ENCODE measurements around the gene BAZ1B. TPM values are rescaled to one million over a fixed set of nuclear protein-coding genes. Genes with fewer than 3 reads are reported as not detected.

The BAZ1B gene
- polyA plus RNA-seq, 1 donor from 2014 or later, result 35.0 TPM

DNA sequence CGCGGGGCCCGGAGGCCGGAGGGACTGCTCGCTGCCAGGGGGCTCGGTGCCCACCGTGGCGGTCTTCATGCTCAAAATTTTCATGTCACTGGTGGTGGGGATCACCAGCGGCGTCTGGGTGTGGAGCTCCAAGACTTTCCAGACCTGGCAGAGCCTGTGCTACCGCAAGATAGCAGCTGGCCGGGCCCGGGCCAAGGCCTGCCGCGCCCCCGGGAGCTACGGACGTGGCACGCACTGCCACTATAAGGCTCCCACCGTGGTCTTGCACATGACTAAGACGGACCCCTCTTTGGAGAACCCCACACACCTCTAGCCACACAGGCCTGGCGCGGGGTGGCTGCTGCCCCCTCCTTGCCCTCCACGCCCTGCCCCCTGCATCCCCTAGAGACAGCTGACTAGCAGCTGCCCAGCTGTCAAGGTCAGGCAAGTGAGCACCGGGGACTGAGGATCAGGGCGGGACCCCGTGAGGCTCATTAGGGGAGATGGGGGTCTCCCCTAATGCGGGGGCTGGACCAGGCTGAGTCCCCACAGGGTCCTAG is 86.6 kb downstream of the BAZ1B start:
- Histone ChIP-seq H3K9me2 (ENCODE audit: insufficient read depth, low read length) (no peaks in the 10 kb centered on the region), H4K20me1 (ENCODE audit: insufficient read depth) (no peaks in the 10 kb centered on the region), H3K4me2 (ENCODE audit: low read length) (no peak overlapping the region), H3K27me3 (ENCODE audit: insufficient read depth, low read depth, low read length) (no peaks in the 10 kb centered on the region), H3K9me3 (ENCODE audit: low read length) (no peaks in the 10 kb centered on the region), H3K79me2 (replicated peaks; ENCODE audit: insufficient read depth, low read length) (no peaks in the 10 kb centered on the region), H3K4me3 (ENCODE audit: low read length) (no peak overlapping the region), H3K27ac (ENCODE audit: low read length) (no peak overlapping the region), H3K9ac (ENCODE audit: low read length) (no peak overlapping the region), H2AFZ (ENCODE audit: low read depth, low read length) (no peak overlapping the region), H3F3A (ENCODE audit: insufficient read depth, low read length, poor library complexity, severe bottlenecking) (no peaks in the 10 kb centered on the region), H3K36me3 (ENCODE audit: insufficient read depth, low read length) (no peaks in the 10 kb centered on the region)
- TF ChIP-seq EP300 (conservative IDR thresholded peaks at IDR 0.05; ENCODE audit: poor library complexity, severe bottlenecking) (no peak), SMC3 (conservative IDR thresholded peaks at IDR 0.05; ENCODE audit: poor library complexity) (no peak), CTCF (IDR thresholded peaks at IDR 0.05; ENCODE audit: poor library complexity, severe bottlenecking) (no peak), POLR2AphosphoS5 (IDR thresholded peaks at IDR 0.05) (no peak), TAF1 (IDR thresholded peaks at IDR 0.05; ENCODE audit: low read depth) (no peak), RAD21 (conservative IDR thresholded peaks at IDR 0.05) (no peak), MXI1 (conservative IDR thresholded peaks at IDR 0.05; ENCODE audit: poor library complexity, severe bottlenecking) (no peak), EZH2 (IDR thresholded peaks at IDR 0.05; ENCODE audit: borderline replicate concordance, insufficient read depth, low read length, poor library complexity, severe bottlenecking) (no peak)
- TF ChIP-seq, protein P1, sequence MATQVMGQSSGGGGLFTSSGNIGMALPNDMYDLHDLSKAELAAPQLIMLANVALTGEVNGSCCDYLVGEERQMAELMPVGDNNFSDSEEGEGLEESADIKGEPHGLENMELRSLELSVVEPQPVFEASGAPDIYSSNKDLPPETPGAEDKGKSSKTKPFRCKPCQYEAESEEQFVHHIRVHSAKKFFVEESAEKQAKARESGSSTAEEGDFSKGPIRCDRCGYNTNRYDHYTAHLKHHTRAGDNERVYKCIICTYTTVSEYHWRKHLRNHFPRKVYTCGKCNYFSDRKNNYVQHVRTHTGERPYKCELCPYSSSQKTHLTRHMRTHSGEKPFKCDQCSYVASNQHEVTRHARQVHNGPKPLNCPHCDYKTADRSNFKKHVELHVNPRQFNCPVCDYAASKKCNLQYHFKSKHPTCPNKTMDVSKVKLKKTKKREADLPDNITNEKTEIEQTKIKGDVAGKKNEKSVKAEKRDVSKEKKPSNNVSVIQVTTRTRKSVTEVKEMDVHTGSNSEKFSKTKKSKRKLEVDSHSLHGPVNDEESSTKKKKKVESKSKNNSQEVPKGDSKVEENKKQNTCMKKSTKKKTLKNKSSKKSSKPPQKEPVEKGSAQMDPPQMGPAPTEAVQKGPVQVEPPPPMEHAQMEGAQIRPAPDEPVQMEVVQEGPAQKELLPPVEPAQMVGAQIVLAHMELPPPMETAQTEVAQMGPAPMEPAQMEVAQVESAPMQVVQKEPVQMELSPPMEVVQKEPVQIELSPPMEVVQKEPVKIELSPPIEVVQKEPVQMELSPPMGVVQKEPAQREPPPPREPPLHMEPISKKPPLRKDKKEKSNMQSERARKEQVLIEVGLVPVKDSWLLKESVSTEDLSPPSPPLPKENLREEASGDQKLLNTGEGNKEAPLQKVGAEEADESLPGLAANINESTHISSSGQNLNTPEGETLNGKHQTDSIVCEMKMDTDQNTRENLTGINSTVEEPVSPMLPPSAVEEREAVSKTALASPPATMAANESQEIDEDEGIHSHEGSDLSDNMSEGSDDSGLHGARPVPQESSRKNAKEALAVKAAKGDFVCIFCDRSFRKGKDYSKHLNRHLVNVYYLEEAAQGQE (IDR thresholded peaks at IDR 0.05; ENCODE audit: borderline replicate concordance), result no peak

DNA sequence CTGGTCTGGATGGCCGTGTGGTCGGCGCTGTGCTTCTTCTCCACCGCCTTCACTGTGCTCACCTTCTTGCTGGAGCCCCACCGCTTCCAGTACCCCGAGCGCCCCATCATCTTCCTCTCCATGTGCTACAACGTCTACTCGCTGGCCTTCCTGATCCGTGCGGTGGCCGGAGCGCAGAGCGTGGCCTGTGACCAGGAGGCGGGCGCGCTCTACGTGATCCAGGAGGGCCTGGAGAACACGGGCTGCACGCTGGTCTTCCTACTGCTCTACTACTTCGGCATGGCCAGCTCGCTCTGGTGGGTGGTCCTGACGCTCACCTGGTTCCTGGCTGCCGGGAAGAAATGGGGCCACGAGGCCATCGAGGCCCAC is 87.4 kb downstream of the BAZ1B start:
- TF ChIP-seq MXI1 (conservative IDR thresholded peaks at IDR 0.05; ENCODE audit: poor library complexity, severe bottlenecking), result no peak
- TF ChIP-seq, protein P1 (IDR thresholded peaks at IDR 0.05; ENCODE audit: borderline replicate concordance), result no peak
- no peak for TF ChIP-seq TAF1 (IDR thresholded peaks at IDR 0.05; ENCODE audit: low read depth)
- no peak for TF ChIP-seq EP300 (conservative IDR thresholded peaks at IDR 0.05; ENCODE audit: poor library complexity, severe bottlenecking)
- no peak for TF ChIP-seq RAD21 (conservative IDR thresholded peaks at IDR 0.05)
- no peak for TF ChIP-seq EZH2 (IDR thresholded peaks at IDR 0.05; ENCODE audit: borderline replicate concordance, insufficient read depth, low read length, poor library complexity, severe bottlenecking)
- no peak for TF ChIP-seq POLR2AphosphoS5 (IDR thresholded peaks at IDR 0.05)
- no peaks in the 10 kb centered on the region for H3K79me2 ChIP-seq (replicated peaks; ENCODE audit: insufficient read depth, low read length)

More for the DNA sequence above, 87.4 kb downstream of the BAZ1B start:
- Histone ChIP-seq H3K27me3 (ENCODE audit: insufficient read depth, low read depth, low read length) (no peaks in the 10 kb centered on the region), H3K4me3 (ENCODE audit: low read length) (no peak overlapping the region), H4K20me1 (ENCODE audit: insufficient read depth) (no peaks in the 10 kb centered on the region), H3K9me2 (ENCODE audit: insufficient read depth, low read length) (no peaks in the 10 kb centered on the region), H3K9ac (ENCODE audit: low read length) (no peak overlapping the region), H3K9me3 (ENCODE audit: low read length) (no peaks in the 10 kb centered on the region), H2AFZ (ENCODE audit: low read depth, low read length) (no peak overlapping the region), H3F3A (ENCODE audit: insufficient read depth, low read length, poor library complexity, severe bottlenecking) (no peaks in the 10 kb centered on the region), H3K36me3 (ENCODE audit: insufficient read depth, low read length) (no peaks in the 10 kb centered on the region), H3K4me2 (ENCODE audit: low read length) (no peak overlapping the region), H3K27ac (ENCODE audit: low read length) (no peak overlapping the region)
